H1 (cell line): ENCODE data around the gene NKTR. TPM values are rescaled to one million over a fixed set of nuclear protein-coding genes. Genes with fewer than 3 reads are reported as not detected.

Source experiments
- CHD2 ChIP-seq: IDR thresholded peaks from 2 replicates; pipeline ENCODE4 v1.6.1; 2012; ENCODE audit warnings: low read length, improper control_type of control experiment
- CREB1 ChIP-seq: IDR thresholded peaks from 2 replicates; pipeline ENCODE4 v1.6.1; 2012; ENCODE audit warnings: inconsistent platforms
- HDAC2 ChIP-seq, 2 experiments: fragments of 300-600 bp in 1 of 2; sonication (generic) in 1 of 2; IDR thresholded peaks; 2 replicates each; pipeline ENCODE4 v1.6.1; 2011 to 2012; ENCODE audit warnings: low read depth in 2 of 2, low read length in 2 of 2, mild to moderate bottlenecking in 2 of 2, moderate library complexity in 2 of 2, borderline replicate concordance in 1 of 2, inconsistent platforms in 1 of 2
- POLR2A ChIP-seq, 2 experiments: IDR thresholded peaks; 1 replicate in 1 of 2; 2 replicates in 1 of 2; pipeline ENCODE4 v1.6.1; 2011; ENCODE audit warnings: low read depth in 2 of 2, low read length in 2 of 2, mild to moderate bottlenecking in 2 of 2; ENCODE audit errors: control extremely low read depth in 1 of 2
- RAD21 ChIP-seq, 2 experiments: IDR thresholded peaks in 1 of 2; conservative IDR thresholded peaks in 1 of 2; 2 replicates each; pipeline ENCODE4 v1.6.1; 2011; ENCODE audit warnings: low read depth in 2 of 2, low read length in 2 of 2, improper control_type of control experiment in 1 of 2, inconsistent platforms in 1 of 2, mild to moderate bottlenecking in 1 of 2, moderate library complexity in 1 of 2
- SIRT6 ChIP-seq: IDR thresholded peaks from one replicate; pipeline ENCODE4 v1.7.1; 2012; ENCODE audit warnings: low read length, inconsistent platforms
- SP1 ChIP-seq: IDR thresholded peaks from 2 replicates; pipeline ENCODE4 v1.6.1; 2011; ENCODE audit warnings: low read depth, low read length
- TBP ChIP-seq: IDR thresholded peaks from 2 replicates; pipeline ENCODE4 v1.6.1; 2011; ENCODE audit warnings: low read depth, low read length, improper control_type of control experiment
- polyA plus RNA-seq, 7 experiments: library from polyadenylated mRNA; depleted of rRNA in 3 of 7; stranded (reverse) in 5 of 7; unstranded in 2 of 7; fragments of >200 nt in 5 of 7; fragments of 200-250 nt in 2 of 7; gene quantifications; 1 replicate in 5 of 7; 2 replicates in 1 of 7; 4 replicates in 1 of 7; pipeline versions ENCODE4 v1.2.1 to v1.2.3, GENCODE V29; 2011 to 2013; ENCODE audit warnings: missing spikeins in 2 of 7, mixed read lengths in 2 of 7
- total RNA-seq: library from RNA; stranded (reverse); fragmentation: NEBNext Ultra II Directional; extraction: Animal tissue kit (Norgen Biotek cat#: 25700); gene quantifications from 2 replicates; pipeline ENCODE4 v1.2.1, GENCODE V29; 2021

NKTR gene
- total and polyA plus RNA-seq, 2 of the 8 experiments (the other 6 are each of a cell fraction or from before 2014, with no cell fraction given) = 24.1 to 62.2 TPM

DNA sequence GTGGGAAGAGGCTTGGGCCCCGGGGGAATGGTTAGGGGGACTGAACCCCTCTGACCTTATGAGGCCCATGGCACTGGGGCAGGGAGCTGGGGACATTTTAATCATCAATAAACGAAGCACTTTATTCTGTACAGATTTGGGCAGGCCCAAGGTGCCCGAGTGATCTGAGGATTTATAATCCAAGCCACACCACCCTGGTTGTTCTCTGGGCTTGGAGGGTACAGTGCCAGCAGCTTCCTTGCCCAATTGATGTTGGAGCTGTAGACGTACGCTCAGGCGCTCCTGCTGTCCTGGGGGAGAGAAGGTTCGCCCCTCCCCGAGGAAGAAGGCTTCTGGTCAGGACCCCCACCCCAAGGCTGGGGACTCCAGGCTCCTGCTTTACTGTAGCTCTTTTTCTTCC, 65.5 kb downstream of the NKTR start (continued):
- TF ChIP-seq HDAC2 (IDR thresholded peaks at IDR 0.05; ENCODE audit: borderline replicate concordance in 1 of 2, low read depth in 2 of 2, low read length in 2 of 2) (no peak), CHD2 (no peak), TBP (no peak), RAD21 (IDR thresholded peaks at IDR 0.05 in 1 of 2, conservative IDR thresholded peaks at IDR 0.05 in 1 of 2; ENCODE audit: low read depth in 2 of 2, low read length in 2 of 2) (no peak), POLR2A (IDR thresholded peaks at IDR 0.05; ENCODE audit: control extremely low read depth in 1 of 2, low read depth in 2 of 2, low read length in 2 of 2) (no peak), SP1 (no peak), SIRT6 (no peak), CREB1 (no peak)
- TF ChIP-seq, all 59 proteins: peak for 0
